SK-N-SH (cell line): Measurements from ENCODE around the gene TMA7. TPM values are rescaled to one million over a fixed set of nuclear protein-coding genes. Genes with fewer than 3 reads are reported as not detected.

ENCODE experiments used
- CTCF ChIA-PET: fragments of 300-600, 350-600 bp; formaldehyde crosslinking; extraction: SDS; loops from one replicate; lab custom pipeline; 2021; lab: Yijun Ruan, JAX
- POLR2A ChIA-PET: fragments of 350-600 bp; sonication (Branson Sonifier 250); formaldehyde crosslinking; extraction: SDS; loops from one replicate; lab custom pipeline; 2020; ENCODE audit warnings: antibody characterized with exemption, inconsistent platforms; lab: Yijun Ruan, JAX
- DNase-seq: peaks from one replicate; pipeline ENCODE4 v3.0.0; 2012
- H2AFZ ChIP-seq: fragments of 200-600 bp; sonication (generic); 2 replicates; pipeline ENCODE4 v1.8.1; 2016; ENCODE audit warnings: antibody characterized with exemption, mild to moderate bottlenecking, low read depth
- H3F3A ChIP-seq: fragments of 200-600 bp; sonication (generic); replicated peaks from 2 replicates; pipeline ENCODE3; 2016; ENCODE audit warnings: antibody characterized with exemption, mild to moderate bottlenecking; ENCODE audit not compliant: insufficient read depth
- H3K27ac ChIP-seq, 2 experiments: fragments of 200-500 bp in 1 of 2; fragments of 200-600 bp in 1 of 2; sonication (Bioruptor generic) in 1 of 2; sonication (generic), shearing (Covaris generic) in 1 of 2; 2 replicates each; pipeline versions ENCODE4 v1.5.1 to v1.6.1; 2014 to 2016; ENCODE audit warnings: low read depth in 2 of 2, inconsistent platforms in 1 of 2, low read length in 1 of 2, mild to moderate bottlenecking in 1 of 2, mixed read lengths in 1 of 2
- H3K27me3 ChIP-seq: fragments of 200-600 bp; sonication (generic), shearing (Covaris generic); 2 replicates; pipeline ENCODE4 v1.6.1; 2016; ENCODE audit warnings: mixed run types; ENCODE audit not compliant: insufficient read depth
- H3K36me3 ChIP-seq, 2 experiments: fragments of 200-500 bp in 1 of 2; fragments of 200-600 bp in 1 of 2; sonication (Bioruptor generic) in 1 of 2; sonication (generic) in 1 of 2; replicated peaks in 1 of 2; 2 replicates each; pipeline versions ENCODE3 to v1.5.1; 2014 to 2016; ENCODE audit warnings: low read length in 1 of 2, mild to moderate bottlenecking in 1 of 2; ENCODE audit not compliant: insufficient read depth in 2 of 2, control insufficient read depth in 1 of 2
- H3K4me1 ChIP-seq, 2 experiments: fragments of 200-500 bp in 1 of 2; fragments of 200-600 bp in 1 of 2; sonication (Bioruptor generic) in 1 of 2; sonication (generic), shearing (Covaris generic) in 1 of 2; 2 replicates each; pipeline versions ENCODE4 v1.5.1 to v1.6.1; 2014 to 2016; ENCODE audit warnings: low read depth in 1 of 2, low read length in 1 of 2, mixed run types in 1 of 2; ENCODE audit not compliant: insufficient read depth in 2 of 2, control insufficient read depth in 1 of 2
- H3K4me2 ChIP-seq: fragments of 200-600 bp; sonication (generic), shearing (Covaris generic); 2 replicates; pipeline ENCODE4 v1.6.1; 2017; ENCODE audit warnings: mixed run types
- H3K4me3 ChIP-seq, 2 experiments: fragments of 200-500 bp in 1 of 2; fragments of 200-600 bp in 1 of 2; sonication (Bioruptor generic) in 1 of 2; sonication (generic), shearing (Covaris generic) in 1 of 2; 2 replicates each; pipeline versions ENCODE4 v1.5.1 to v1.8.1; 2014 to 2016; ENCODE audit warnings: low read depth in 2 of 2, inconsistent platforms in 1 of 2, low read length in 1 of 2, mild to moderate bottlenecking in 1 of 2, mixed read lengths in 1 of 2, moderate library complexity in 1 of 2
- H3K79me2 ChIP-seq: fragments of 200-600 bp; sonication (generic); 2 replicates; pipeline ENCODE4 v1.8.1; 2017; ENCODE audit warnings: mild to moderate bottlenecking; ENCODE audit not compliant: insufficient read depth
- H3K9ac ChIP-seq: fragments of 200-600 bp; sonication (generic); 2 replicates; pipeline ENCODE4 v1.6.1; 2017; ENCODE audit warnings: mixed run types
- H3K9me2 ChIP-seq: fragments of 200-600 bp; sonication (generic); 2 replicates; pipeline ENCODE4 v1.6.1; 2017; ENCODE audit warnings: mixed run types
- H3K9me3 ChIP-seq: fragments of 200-600 bp; sonication (generic); 2 replicates; pipeline ENCODE4 v1.6.1; 2017; ENCODE audit warnings: mixed run types, mild to moderate bottlenecking, moderate library complexity
- H4K20me1 ChIP-seq: fragments of 200-600 bp; sonication (generic); 2 replicates; pipeline ENCODE4 v1.6.1; 2017; ENCODE audit warnings: mild to moderate bottlenecking, mixed run types; ENCODE audit not compliant: insufficient read depth
- FOXJ3 ChIP-seq: sonication (generic); formaldehyde crosslinking; IDR thresholded peaks from 2 replicates; pipeline ENCODE4 v1.5.1; 2020; ENCODE audit warnings: mild to moderate bottlenecking, missing genetic modification reagents
- GABPA ChIP-seq: IDR thresholded peaks from 2 replicates; pipeline ENCODE4 v1.4.0; 2012; ENCODE audit warnings: low read depth, mild to moderate bottlenecking
- GATA2 ChIP-seq: sonication (generic); formaldehyde crosslinking; IDR thresholded peaks from 2 replicates; pipeline ENCODE4 v1.5.0; 2020; ENCODE audit warnings: mild to moderate bottlenecking, missing genetic modification reagents
- IRF3 ChIP-seq: fragments of 150-350 bp; IDR thresholded peaks from 2 replicates; pipeline ENCODE4 v1.6.1; 2016; ENCODE audit warnings: mild to moderate bottlenecking, low read depth, low read length
- JUND ChIP-seq: IDR thresholded peaks from 2 replicates; pipeline ENCODE4 v1.4.0; 2012
- NFIC ChIP-seq: IDR thresholded peaks from 2 replicates; pipeline ENCODE4 v1.4.0; 2012; ENCODE audit warnings: borderline replicate concordance
- PBX3 ChIP-seq: IDR thresholded peaks from 2 replicates; pipeline ENCODE4; 2012
- REST ChIP-seq: IDR thresholded peaks from 2 replicates; pipeline ENCODE4 v1.6.1; 2012; ENCODE audit warnings: mild to moderate bottlenecking, low read depth, low read length, moderate library complexity
- SIN3A ChIP-seq: IDR thresholded peaks from 2 replicates; pipeline ENCODE4 v1.6.1; 2012; ENCODE audit warnings: low read depth, mild to moderate bottlenecking, low read length, moderate library complexity, borderline replicate concordance
- TAF1 ChIP-seq: IDR thresholded peaks from 2 replicates; pipeline ENCODE4 v1.6.1; 2012; ENCODE audit warnings: low read depth, mild to moderate bottlenecking, low read length, moderate library complexity, borderline replicate concordance
- TEAD4 ChIP-seq: IDR thresholded peaks from 2 replicates; pipeline ENCODE4 v1.4.0; 2012; ENCODE audit warnings: mild to moderate bottlenecking, borderline replicate concordance; ENCODE audit not compliant: insufficient read depth
- USF2 ChIP-seq: fragments of 150-350 bp; IDR thresholded peaks from 2 replicates; pipeline ENCODE4 v1.6.1; 2017; ENCODE audit warnings: antibody characterized with exemption, low read length, low read depth, borderline replicate concordance
- ZBTB33 ChIP-seq: IDR thresholded peaks from 2 replicates; pipeline ENCODE4 v1.4.0; 2012; ENCODE audit warnings: low read depth, borderline replicate concordance
- WGBS: methylation state at CpG from one replicate; pipeline ENCODE4 v1.1.6; 2017; ENCODE audit warnings: low lambda C conversion rate; 5-methylcytosine and 5-hydroxymethylcytosine counted together
- polyA plus RNA-seq, 3 experiments: library from polyadenylated mRNA; depleted of rRNA; stranded (reverse); fragments of >200 nt; gene quantifications; 2 replicates each; pipeline ENCODE4 v1.2.3, GENCODE V29; 2012

The TMA7 gene
- polyA plus RNA-seq, 1 of the 3 experiments (the other 2 are of a cell fraction) = 438 TPM

- no peak for TF ChIP-seq PBX3
- TF ChIP-seq GATA2 (CRISPR knock-in tag) = no peak
- no peak for TF ChIP-seq TEAD4
- TF ChIP-seq, all 33 proteins: peak for 0
Measured at GRCh38 chr3:48416091-48416505, 24.0 kb upstream of the TMA7 start (continued).

- no peaks in the 10 kb centered on the region for H3K79me2 ChIP-seq
- no peak overlapping the region for H3K4me3 ChIP-seq
- H3K4me2 ChIP-seq = no peak overlapping the region
- H4K20me1 ChIP-seq = no peaks in the 10 kb centered on the region
- no peak for DNase-seq
- H3F3A ChIP-seq = no peaks in the 10 kb centered on the region
- POLR2A ChIA-PET = interaction anchor here (0.6 kb wide), 1 partner anchor 43 kb away, joined by 3 read pairs; no protein-coding TSS in a partner anchor
- H3K9me3 ChIP-seq = no peaks in the 10 kb centered on the region
- H3K27ac ChIP-seq = no peak overlapping the region
- H3K27me3 ChIP-seq = no peaks in the 10 kb centered on the region
- H3K36me3 ChIP-seq = peaks cover 0 to 72% of the 10 kb centered on the region in 2 experiments
- H3K9ac ChIP-seq = no peak overlapping the region
- H3K9me2 ChIP-seq = no peaks in the 10 kb centered on the region
- peaks cover 0 to 7% of the 10 kb centered on the region in 2 experiments; a peak in 1 of 4 replicates for H3K4me1 ChIP-seq
- CTCF ChIA-PET = interaction anchor here (1.2 to 14.1 kb wide), 3 partner anchors 16 to 117 kb away, joined by 3 to 156 read pairs (median 61); no protein-coding TSS in a partner anchor
- H2AFZ ChIP-seq = no peak overlapping the region
- TF ChIP-seq JUND (no peak), TAF1 (no peak), GABPA (no peak), REST (no peak), ZBTB33 (no peak), SIN3A (no peak), FOXJ3 (CRISPR knock-in tag) (no peak), IRF3 (no peak), USF2 (no peak), NFIC (no peak)
- 93% methylated on average over 4 of the region's 4 CpGs for WGBS
Measured at GRCh38 chr3:48416546-48416945, 23.5 kb upstream of the TMA7 start.
